GM19240 (cell line): Measurements from ENCODE around the gene NDRG3.
"Not testable (repeated sequence)": the region's sequence is repeated elsewhere in the genome, so short reads cannot be mapped to it uniquely, and the experiment has no call there.

Experiments
- DNase-seq: peaks from one replicate; pipeline ENCODE4 v3.0.0; 2011; ENCODE audit warnings: low spot score; ENCODE audit not compliant: insufficient read length

The NDRG3 gene

GRCh38 chr20:36695467-36695866, 50.4 kb downstream of the NDRG3 start:
- DNase-seq = not testable (repeated sequence)

GRCh38 chr20:36688630-36689029, 57.3 kb downstream of the NDRG3 start:
- DNase-seq = no peak

DNA sequence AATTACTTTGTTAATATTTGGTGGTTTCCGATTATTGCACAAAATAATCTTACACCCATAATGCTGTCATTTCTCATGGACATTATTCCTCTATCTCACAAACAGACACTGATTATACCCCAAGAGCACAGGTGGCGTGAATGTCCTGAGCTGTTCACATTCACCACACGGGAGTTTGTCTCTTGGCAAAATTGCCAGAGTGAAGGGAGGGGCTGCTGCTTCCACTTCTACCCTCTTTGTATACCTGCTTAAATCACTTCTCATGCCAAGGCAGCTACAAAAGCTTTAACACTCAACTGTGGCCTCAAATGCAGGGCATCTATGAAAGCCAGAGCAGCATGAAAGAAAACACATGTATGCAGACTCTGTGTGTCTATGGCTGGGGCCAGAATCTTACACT, 58.0 kb downstream of the NDRG3 start:
- no peak for DNase-seq

- no peak for DNase-seq
Measured at GRCh38 chr20:36686944-36687343, 58.9 kb downstream of the NDRG3 start.

- DNase-seq = no peak
Measured at GRCh38 chr20:36686504-36686903, 59.4 kb downstream of the NDRG3 start.

DNA sequence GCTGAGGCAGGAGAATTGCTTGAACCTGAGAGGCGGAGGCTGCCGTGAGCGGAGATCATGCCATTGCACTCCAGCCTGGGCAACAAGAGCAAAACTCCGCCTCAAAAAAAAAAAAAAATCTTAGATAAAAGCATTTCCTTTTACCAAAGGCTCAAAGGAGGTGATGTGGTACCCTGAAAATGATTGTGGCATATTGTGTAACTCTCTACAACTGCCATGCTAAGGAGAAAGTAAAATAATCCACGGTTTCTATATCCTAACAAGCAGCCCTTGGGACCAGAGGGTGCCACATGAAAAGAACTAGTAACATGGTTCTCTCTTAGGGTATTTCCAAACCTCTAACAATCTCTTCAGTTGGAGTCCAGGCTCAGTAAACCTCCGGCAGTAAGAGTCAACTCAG, 61.1 kb downstream of the NDRG3 start:
- DNase-seq = no peak

DNA sequence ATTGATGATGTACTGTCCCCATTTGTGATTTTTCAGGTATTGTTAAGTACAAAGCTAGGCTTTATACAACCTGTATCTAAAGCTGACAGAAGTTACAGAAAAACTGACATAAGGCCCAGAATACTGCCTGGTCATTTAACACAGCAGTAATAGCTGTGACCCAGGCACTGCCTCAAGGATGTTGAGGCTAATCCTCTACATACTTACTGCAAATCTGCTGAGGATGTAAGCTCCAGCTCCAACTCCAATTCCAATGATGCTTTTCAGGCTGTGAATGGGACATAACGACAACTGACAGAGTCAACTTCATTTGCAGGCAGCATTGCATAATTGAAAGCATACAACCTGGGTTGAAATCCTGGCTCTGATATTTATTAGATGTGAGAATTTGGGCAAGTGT, 63.6 kb downstream of the NDRG3 start:
- no peak for DNase-seq

DNA sequence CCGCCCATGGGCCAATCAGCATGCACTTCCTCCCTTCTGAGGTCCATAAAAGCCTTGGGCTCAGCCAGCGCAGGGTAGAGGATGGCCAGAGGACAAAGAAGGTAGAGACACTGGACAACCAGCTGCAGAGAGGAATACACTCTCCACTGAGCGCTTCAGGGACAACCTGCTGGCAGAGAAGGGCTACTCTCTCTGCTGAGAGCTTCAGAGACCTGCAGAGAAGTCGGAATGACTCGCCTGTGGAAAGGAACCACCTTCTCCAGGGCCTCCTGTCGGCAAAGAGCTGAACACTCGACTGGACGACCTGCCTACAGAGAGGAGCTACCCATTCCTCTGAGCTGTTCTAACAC, 68.5 kb downstream of the NDRG3 start:
- no peak for DNase-seq

DNA sequence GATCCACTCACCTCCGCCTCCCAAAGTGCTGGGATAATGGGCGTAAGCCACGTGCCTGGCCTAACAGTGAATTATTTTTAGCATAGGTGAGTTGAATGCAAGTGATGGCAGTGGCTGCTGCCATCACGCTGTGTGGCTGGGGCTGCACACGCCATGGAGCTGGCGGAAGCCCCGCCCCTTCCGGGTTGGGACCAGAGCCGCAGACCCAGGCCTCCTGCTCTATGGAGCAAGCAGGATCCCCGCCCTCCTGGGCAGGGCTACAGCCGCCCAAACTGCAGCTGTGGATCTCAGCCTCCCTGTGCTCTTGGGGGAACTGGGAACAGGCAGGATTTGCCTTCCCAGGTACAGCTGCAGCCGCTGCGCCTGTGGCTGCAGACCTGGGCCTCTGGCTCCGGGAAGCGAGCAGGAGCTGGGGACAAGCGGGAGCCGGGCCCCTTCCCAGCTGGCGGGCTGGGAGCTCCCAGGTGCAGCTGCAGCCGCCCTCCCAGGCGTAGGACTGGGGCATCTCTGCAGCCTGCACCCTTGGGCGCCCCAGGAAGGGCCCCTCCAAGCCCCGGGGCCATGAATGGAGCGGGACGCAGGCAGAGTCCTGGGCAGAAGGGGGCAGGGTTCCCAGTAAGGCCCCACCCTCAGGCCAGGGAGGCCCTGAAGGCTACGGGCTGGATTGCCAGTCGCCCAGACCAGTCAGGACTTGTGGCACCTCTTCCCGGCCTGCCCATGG, 69.0 kb downstream of the NDRG3 start:
- DNase-seq = no peak

- DNase-seq = not testable (repeated sequence)
Measured at GRCh38 chr20:36675545-36675944, 70.3 kb downstream of the NDRG3 start.

GRCh38 chr20:36672991-36673390, 72.9 kb downstream of the NDRG3 start:
- no peak for DNase-seq

DNA sequence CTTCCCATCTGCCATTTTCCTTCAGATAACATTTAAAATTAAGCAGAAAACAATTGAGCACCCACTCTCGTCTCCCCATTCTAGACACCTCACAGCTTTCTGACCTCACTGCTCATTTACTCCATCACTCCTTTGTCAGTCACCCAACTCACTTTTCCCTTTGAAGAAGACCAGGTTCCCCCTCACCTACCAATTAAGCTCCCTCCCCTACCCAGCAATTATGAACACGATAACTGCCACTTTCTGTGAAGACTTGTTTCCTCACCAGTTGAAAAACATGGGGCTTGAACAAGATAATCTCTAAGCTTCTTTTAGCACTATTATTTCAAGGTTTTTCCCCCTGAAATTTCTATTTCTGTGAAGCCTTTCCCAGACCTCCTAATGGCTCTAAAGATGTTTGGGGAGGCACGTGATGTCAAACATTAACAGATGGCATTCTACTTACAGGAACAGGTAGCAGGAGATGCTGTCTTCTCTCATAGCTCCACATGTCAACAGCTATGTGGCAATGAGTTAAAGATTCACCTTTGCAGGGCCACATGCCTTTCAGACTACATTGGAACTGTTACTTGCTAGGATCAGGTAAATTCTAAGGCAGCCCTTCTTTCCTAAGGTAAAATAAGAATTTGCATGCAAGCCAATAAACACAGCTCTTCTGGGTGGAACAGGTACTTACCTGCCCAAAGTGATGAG, 75.1 kb downstream of the NDRG3 start:
- no peak for DNase-seq

DNA sequence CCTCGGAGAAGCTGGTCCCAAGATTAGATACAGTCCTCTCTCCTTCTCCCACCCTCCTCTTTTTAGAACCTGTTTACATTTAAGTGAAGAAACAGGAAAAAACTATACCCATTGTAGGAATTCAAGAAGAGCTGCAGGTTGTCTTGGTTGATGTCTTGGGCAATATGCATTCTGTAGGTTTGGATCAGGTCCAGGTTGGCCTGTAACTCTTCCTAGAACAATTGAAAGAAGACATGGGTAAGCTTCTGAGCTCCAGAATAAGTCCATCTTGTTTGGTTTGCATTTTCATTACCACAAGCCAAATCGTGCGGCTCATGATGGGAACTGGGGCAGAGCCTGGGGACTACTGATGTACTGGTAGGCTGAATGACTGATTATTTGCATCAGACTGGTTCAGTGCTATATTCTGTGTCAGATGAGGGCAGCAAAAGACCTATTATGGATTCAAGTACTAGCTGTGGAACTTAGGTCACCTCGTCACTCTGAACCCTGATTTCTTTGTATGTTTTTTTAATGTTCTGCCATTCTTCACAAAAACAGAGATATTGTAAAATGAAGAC, 79.6 kb downstream of the NDRG3 start:
- no peak for DNase-seq

DNA sequence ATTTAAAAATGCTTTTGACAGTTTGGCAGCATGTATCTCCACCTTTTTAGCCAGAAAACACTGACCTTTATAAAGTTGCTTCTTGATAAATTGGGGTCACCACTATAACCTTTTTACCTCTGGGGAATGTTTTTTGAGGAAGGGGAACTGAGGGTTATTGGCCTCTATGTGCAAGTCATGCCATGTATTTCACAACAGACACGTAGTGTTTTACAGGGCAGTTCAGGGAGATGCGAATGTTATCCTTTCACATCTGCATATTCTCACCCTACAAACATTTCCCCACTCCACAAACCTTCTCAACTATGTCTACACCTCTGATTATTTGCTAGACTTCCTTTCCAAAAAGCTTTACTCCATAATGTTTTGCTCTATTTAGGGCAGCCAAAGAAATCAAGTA, 82.9 kb downstream of the NDRG3 start:
- no peak for DNase-seq

- no peak for DNase-seq
Measured at GRCh38 chr20:36658300-36658699, 87.6 kb downstream of the NDRG3 start.

- DNase-seq = no peak
Measured at GRCh38 chr20:36656733-36657132, 89.2 kb downstream of the NDRG3 start.

DNA sequence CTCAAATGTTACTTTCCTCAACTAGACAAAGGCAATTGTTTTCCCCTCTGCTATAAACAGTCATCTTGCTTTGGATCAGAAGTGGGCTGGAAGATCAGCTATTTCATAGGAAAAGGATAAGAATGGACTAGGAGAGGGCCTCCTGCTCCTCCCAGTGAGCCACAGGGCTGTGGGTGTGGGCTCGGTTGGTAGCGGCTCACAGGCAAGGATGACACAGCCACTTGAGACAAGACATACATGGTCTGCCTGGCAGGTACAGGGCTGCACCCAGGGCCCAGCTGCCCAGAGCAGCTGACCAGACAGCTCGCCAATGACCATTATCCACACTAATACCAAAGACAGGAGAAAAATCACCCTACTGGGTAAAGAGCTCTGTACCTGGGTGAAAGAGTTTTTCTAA, 90.9 kb downstream of the NDRG3 start:
- no peak for DNase-seq

- no peak for DNase-seq
Measured at GRCh38 chr20:36654506-36654905, 91.4 kb downstream of the NDRG3 start.

DNA sequence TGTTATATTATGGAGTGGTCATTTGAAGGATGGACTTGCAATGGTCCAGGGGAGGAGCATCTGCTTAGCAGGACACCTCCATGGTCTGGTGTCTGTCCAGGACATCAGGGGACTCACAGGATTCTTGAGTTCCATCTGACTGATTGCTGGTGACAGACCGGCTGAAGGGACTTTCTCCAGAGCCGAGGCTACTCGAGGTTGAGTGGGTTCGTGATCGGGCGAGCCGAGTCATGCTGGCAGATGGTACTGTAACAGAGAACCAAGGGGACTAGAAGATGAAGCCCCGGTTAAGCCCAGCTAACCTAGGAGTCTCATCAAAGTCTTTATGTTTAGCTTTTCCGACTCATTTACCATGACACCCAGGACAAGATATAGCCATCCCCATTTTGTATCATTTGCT, 92.4 kb downstream of the NDRG3 start:
- no peak for DNase-seq

DNA sequence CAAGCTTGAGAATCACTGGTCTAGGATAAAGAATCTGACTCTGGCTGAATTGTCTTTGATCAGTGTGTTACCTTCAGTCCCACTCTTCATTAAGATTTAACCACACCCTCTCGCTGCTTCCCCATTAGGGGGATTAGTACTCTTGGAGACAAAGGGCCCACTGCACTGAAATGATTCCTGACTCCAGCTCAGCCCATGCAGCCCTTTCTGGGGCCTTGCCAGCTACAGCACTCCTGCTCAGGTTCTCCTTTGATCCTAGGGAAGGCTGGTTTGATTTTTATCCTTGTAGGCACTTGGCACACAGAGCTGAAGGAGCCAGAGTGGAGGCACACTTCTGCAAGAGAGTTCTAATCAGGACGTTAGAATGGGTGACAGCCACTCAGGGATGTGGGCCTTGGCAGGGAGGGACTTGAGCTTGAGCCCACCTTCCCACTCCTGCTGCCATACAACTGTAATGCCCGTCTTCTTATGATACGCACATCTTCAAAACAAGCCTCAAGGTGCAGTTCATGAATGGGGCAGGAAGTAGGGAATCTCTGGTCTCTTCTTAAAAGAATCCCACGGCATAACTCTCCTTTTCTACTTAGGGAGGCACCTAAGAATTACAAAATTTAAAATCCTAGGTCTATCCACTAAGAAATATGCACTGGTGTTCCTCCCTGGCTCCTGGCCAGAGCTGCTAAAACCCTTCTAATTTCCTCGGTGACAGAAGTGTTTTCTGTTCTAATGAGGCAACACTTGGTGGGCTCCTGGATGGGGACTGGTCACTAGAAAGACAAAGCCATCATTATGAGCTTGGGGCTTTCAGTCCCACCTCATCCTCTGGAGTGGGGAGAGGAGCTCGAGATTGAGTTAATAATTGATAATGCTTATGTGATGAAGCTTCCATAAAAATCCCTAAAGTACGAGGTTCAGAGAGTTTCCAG, 98.4 kb downstream of the NDRG3 start:
- no peak for DNase-seq

DNA sequence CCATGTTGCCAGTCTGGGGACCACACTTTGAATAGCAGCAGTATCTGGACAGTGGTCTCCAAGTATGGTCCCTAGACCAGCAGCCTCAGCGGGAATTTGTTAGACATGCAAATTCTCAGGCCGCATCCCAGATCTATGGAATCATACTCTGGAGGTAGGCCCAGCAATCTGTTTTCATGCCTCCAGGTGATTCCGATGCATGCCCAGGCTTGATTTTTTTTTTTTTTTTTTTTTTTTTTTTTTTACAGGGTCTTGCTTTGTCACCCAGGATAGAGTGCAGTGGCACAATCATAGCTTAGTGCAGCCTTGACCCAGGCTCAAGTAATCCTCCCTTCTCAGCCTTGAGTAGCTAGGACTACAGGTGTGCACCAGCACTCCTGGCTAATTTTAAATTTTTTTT, 99.2 kb downstream of the NDRG3 start:
- DNase-seq = no peak

DNA sequence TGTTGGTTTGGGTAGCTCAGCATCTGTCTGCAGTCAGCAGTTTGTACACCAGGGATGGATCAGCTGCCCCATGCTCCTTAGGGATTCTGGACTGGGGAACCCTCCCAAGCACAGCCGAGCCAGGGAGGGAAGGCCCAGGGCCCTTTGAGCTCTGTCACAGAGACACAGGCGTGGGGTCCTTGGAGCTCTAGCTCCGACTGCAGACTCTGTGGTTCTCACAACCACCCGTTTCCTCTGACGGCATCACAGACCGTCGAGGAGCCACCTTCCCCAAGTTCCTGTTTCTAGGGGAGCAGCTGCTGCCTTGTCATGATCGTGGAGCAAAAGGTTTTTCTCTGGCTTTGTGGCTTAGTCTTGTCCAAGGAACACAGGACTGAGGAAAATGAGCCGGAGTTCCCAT, 99.9 kb downstream of the NDRG3 start, which contains the start of gene SLA2:
Gene SLA2 (minus strand): TSS at position 199 of the 400 bp plus-strand sequence. CDS start 4,861 bp downstream, outside the sequence.
- DNase-seq = peak; percentile 23
